OCI-LY3 (cell line): ENCODE results near the gene RC3H2.

ENCODE experiments used
- H2AFZ ChIP-seq: fragments of 200-600, 300-600 bp; shearing (Covaris generic); 2 replicates; pipeline ENCODE4 v1.6.0; 2014; ENCODE audit warnings: antibody characterized with exemption, low read depth, low read length
- H3K27ac ChIP-seq: fragments of 200-600, 300-600 bp; sonication (generic); 2 replicates; pipeline ENCODE4 v1.5.1; 2014; ENCODE audit warnings: mild to moderate bottlenecking, low read length, moderate library complexity, mixed read lengths
- H3K27me3 ChIP-seq: fragments of 200-600, 300-600 bp; sonication (generic); 2 replicates; pipeline ENCODE4 v1.6.1; 2014; ENCODE audit warnings: low read depth, low read length, mixed read lengths
- H3K36me3 ChIP-seq: fragments of 200-600, 300-600 bp; sonication (generic); replicated peaks from 2 replicates; pipeline ENCODE3; 2014; ENCODE audit warnings: low read depth, low read length, mixed read lengths
- H3K4me1 ChIP-seq: fragments of 300-600, 200-600 bp; sonication (generic); 2 replicates; pipeline ENCODE4 v1.6.1; 2014; ENCODE audit warnings: low read length, mixed read lengths
- H3K4me2 ChIP-seq: fragments of 200-600, 300-600 bp; sonication (generic); 2 replicates; pipeline ENCODE4 v1.6.1; 2014; ENCODE audit warnings: low read length, mixed read lengths
- H3K4me3 ChIP-seq: fragments of 300-600, 200-600 bp; sonication (generic); 2 replicates; pipeline ENCODE4 v1.5.1; 2014; ENCODE audit warnings: antibody characterized with exemption, mild to moderate bottlenecking, low read length, moderate library complexity
- H3K79me2 ChIP-seq: fragments of 300-600, 200-600 bp; shearing (Covaris generic); 2 replicates; pipeline ENCODE4 v1.6.1; 2014; ENCODE audit warnings: mild to moderate bottlenecking, low read length, mixed read lengths
- H3K9ac ChIP-seq: fragments of 300-600, 200-600 bp; shearing (Covaris generic); 2 replicates; pipeline ENCODE4 v1.6.0; 2014; ENCODE audit warnings: mild to moderate bottlenecking, low read length, moderate library complexity
- H3K9me3 ChIP-seq: fragments of 200-600, 300-600 bp; shearing (Covaris generic); 2 replicates; pipeline ENCODE4 v1.6.1; 2014; ENCODE audit warnings: low read length, mixed read lengths; ENCODE audit not compliant: insufficient read depth
- H4K20me1 ChIP-seq: fragments of 200-600, 300-600 bp; sonication (generic); 2 replicates; pipeline ENCODE4 v1.6.1; 2016; ENCODE audit warnings: low read length, mixed read lengths; ENCODE audit not compliant: insufficient read depth
- EZH2phosphoT487 ChIP-seq: fragments of 200-600 bp; shearing (Covaris generic); IDR thresholded peaks from 2 replicates; pipeline ENCODE4 v1.6.1; 2018; ENCODE audit warnings: antibody characterized with exemption, mixed run types, low read depth
- TF ChIP-seq, protein P1 (sequence below): fragments of 200-600, 300-600 bp; sonication (generic); IDR thresholded peaks from 2 replicates; pipeline ENCODE4 v1.5.1; 2014; ENCODE audit warnings: antibody characterized with exemption, low read length, low read depth

The RC3H2 gene

DNA sequence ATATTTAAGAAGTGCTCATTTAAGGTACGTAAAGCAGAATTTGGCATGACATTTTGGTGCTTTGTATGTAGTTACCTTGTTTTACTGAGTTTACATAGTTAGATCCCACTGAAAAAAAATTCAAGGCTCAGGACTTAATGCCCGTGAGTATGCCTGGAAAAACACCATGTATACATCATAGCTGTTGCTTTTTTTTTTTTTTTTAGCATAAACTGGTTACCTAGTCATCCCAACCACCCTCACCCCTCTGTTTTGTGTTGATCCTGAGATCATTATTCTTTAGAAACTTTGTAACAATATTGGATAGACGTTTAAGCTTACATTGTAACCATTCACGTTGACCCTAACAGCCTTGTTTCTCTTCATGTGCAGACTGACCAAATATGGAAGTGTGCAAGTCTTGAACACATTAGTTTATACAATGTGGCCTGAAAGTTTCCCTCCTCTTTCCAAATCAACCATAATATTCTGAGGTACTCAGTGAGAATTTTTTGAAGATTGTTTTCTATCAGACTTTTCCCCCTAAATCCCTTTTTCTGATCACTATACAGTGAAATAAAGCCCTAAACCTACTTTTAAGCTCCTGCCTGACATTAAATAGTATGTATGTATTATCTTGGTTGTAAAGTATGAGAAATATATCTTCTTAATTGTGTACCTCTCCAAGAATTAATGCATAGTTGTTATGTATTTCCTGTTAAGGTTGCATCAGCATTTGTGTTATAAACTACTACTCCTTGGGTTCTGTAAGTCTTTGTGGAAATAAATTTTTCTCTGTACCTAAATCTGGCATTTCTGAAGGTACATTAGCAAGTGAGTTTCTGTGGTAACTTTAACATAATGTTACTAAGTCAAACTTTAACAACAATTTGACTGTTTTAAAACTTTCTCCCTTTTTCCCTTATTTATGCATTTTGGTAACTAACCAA, 40.1 kb upstream of the RC3H2 start:
- H3K9me3 ChIP-seq: no peaks in the 10 kb centered on the region
- no peak overlapping the region for H3K9ac ChIP-seq
- H3K4me2 ChIP-seq: 0 out of 2 replicates have a peak overlapping the region, but pooled peaks have one; percentile 8
- no peak overlapping the region for H3K4me3 ChIP-seq
- H4K20me1 ChIP-seq: peaks cover 17% of the 10 kb centered on the region
- TF ChIP-seq EZH2phosphoT487: no peak
- TF ChIP-seq, protein P1, sequence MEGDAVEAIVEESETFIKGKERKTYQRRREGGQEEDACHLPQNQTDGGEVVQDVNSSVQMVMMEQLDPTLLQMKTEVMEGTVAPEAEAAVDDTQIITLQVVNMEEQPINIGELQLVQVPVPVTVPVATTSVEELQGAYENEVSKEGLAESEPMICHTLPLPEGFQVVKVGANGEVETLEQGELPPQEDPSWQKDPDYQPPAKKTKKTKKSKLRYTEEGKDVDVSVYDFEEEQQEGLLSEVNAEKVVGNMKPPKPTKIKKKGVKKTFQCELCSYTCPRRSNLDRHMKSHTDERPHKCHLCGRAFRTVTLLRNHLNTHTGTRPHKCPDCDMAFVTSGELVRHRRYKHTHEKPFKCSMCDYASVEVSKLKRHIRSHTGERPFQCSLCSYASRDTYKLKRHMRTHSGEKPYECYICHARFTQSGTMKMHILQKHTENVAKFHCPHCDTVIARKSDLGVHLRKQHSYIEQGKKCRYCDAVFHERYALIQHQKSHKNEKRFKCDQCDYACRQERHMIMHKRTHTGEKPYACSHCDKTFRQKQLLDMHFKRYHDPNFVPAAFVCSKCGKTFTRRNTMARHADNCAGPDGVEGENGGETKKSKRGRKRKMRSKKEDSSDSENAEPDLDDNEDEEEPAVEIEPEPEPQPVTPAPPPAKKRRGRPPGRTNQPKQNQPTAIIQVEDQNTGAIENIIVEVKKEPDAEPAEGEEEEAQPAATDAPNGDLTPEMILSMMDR: no peak
- peaks cover 90% of the 10 kb centered on the region for H3K79me2 ChIP-seq
- peaks cover 41% of the 10 kb centered on the region for H3K4me1 ChIP-seq
- H2AFZ ChIP-seq: no peak overlapping the region
- 0 out of 2 replicates have a peak overlapping the region, but pooled peaks have one; percentile 2 for H3K27ac ChIP-seq
- H3K36me3 ChIP-seq: peaks cover 2% of the 10 kb centered on the region
- H3K27me3 ChIP-seq: no peaks in the 10 kb centered on the region

DNA sequence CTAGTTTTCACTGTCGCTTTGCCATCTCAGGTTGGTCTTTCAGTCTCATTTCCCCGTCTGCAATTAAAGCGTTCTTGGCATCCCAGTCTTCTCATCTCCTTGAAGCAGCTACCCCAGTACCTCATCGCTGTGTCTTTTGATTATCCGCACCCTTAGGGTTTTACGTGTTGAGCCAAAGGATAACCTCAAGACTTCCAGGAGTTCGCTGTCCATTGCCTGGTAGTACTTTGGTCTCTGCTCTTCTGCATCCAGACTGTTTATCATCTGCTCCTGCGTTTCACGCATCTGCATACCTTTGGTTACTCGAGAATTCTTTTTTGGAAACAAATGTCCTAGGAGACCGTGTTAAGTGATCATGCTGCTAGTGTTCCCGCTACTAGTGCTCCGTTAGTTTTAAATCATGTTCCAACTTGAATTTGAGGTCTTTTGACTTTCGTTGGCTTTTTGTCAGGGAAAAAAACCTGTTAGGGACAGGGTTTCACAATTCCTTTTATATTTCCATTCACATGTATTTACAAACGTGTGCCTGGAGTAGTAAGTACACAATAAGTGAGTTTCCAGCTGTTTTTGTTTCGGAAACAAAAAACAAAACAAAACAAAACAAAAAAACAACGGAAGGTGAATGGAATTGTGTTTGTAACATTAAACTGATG, 36.5 kb upstream of the RC3H2 start:
- H3K9ac ChIP-seq: peak overlapping the region; percentile 90
- peak overlapping the region; percentile 95 for H3K4me2 ChIP-seq
- no peaks in the 10 kb centered on the region for H3K9me3 ChIP-seq
- no peak for TF ChIP-seq EZH2phosphoT487
- TF ChIP-seq, protein P1: no peak
- peaks cover 9% of the 10 kb centered on the region for H4K20me1 ChIP-seq
- H3K4me3 ChIP-seq: peak overlapping the region; percentile 92
- peaks cover 11% of the 10 kb centered on the region for H3K36me3 ChIP-seq
- H2AFZ ChIP-seq: no peak overlapping the region
- H3K79me2 ChIP-seq: peaks cover 59% of the 10 kb centered on the region
- H3K27me3 ChIP-seq: no peaks in the 10 kb centered on the region
- H3K27ac ChIP-seq: peak overlapping the region; percentile 64
- peaks cover 34% of the 10 kb centered on the region for H3K4me1 ChIP-seq

DNA sequence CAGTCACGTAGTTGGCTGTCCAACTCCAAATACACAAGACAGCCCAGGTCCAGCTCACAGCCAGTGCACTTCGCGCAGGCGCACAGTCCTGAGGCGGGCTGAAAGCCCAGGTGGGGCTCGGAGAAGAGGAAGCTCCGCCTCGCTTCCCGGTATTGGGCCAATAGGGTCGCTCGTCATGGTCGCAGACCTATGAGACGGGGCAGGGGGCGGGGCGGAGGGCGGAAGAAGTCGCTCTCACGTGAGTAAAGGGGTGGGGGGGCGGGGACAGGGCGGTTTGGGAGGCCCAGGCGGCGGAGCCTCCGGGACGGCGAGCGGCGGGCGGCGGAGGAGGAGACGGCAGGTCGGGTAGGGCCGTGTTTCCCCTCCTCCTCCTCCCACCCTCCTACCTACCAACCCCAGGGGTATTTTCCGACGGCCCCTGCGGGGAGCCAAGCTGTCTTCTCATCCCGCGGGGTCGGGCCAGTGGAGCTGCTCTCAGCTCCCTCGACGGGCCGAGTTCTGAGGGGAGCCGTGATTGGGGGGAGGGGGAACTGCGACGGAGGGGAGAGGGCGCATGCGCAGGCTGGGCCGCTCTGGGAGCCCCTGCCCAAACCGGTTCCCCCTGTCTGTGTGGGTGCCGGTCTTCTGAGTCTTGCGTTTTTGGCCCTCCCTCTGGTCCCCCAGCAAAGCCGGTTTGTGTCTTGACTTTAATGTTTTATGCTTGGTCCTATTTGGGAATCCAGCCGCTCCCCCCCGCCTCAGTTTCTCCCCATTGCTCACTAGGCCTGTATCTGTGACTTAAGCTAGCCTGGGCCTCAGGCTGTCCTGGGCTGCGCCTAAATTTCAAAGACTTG, 35.8 kb upstream of the RC3H2 start, which contains the start of gene RABGAP1:
TSS of gene RABGAP1 (plus strand) at position 272 of the 833 bp plus-strand sequence. CDS start 16,040 bp downstream, outside the sequence.
- Histone ChIP-seq H3K79me2 (peaks cover 59% of the 10 kb centered on the region), H3K36me3 (peaks cover 18% of the 10 kb centered on the region), H3K4me3 (peak within 1 kb of the TSS; percentile 92), H4K20me1 (peaks cover 9% of the 10 kb centered on the region), H3K4me1 (peaks cover 34% of the 10 kb centered on the region), H3K27ac (peak within 1 kb of the TSS; percentile 64), H2AFZ (peak within 1 kb of the TSS; percentile 20; the same call in 1 of the 2 replicates), H3K4me2 (peak within 1 kb of the TSS; percentile 95), H3K9ac (peak within 1 kb of the TSS; percentile 90), H3K9me3 (no peaks in the 10 kb centered on the region), H3K27me3 (no peaks in the 10 kb centered on the region)
- TF ChIP-seq EZH2phosphoT487: no peak
- TF ChIP-seq, protein P1: no peak
